ENCODE measurements around the gene TBC1D22A.

DNA sequence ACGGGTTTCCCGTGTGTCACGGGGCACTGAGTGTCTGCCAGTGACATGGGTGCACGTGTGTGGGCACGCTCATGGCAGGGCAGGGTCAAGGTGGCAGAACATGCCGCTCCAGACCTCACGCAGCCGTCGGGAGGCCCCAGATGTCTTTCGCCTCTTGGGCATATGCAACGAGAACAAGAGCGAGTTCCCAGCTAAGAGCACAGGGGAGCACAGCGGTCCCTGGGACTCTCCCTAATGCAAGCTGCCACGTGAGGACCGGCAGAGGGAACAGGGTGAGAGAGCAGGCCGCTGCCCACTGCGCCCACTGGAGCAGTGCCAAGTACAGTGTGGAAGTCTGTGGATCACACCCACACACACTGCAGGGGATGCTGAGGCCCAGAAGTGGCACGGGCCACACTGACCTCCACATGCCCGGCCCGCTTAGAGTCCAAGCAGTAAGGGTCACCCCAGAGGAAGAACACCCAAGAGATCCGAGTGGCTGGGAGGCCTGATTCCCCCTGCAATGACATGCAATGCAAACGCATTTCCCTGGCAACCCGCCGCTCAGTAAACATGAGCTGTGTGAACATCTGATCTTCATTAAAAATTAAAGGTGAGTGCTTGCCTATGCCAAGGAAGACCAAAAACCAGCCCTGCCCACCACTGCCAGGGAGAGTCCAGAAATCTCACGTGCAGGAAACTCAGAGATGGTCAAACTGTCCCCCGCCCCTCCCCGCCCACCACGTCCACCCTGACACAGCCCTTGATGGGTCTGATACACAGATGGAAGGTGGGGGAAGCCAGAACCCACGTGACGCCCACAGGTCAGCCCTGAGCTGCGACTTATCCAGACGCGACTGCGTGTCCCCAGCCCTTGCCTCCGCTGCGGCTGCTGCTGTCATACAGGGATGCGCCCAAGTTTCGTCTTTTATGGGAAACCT, 36.1 kb upstream of the TBC1D22A start:
- no peak for TF ChIP-seq EZH2 (IDR thresholded peaks at IDR 0.05; ENCODE audit: borderline replicate concordance, low read length)
- TF ChIP-seq, protein P1, sequence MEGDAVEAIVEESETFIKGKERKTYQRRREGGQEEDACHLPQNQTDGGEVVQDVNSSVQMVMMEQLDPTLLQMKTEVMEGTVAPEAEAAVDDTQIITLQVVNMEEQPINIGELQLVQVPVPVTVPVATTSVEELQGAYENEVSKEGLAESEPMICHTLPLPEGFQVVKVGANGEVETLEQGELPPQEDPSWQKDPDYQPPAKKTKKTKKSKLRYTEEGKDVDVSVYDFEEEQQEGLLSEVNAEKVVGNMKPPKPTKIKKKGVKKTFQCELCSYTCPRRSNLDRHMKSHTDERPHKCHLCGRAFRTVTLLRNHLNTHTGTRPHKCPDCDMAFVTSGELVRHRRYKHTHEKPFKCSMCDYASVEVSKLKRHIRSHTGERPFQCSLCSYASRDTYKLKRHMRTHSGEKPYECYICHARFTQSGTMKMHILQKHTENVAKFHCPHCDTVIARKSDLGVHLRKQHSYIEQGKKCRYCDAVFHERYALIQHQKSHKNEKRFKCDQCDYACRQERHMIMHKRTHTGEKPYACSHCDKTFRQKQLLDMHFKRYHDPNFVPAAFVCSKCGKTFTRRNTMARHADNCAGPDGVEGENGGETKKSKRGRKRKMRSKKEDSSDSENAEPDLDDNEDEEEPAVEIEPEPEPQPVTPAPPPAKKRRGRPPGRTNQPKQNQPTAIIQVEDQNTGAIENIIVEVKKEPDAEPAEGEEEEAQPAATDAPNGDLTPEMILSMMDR (IDR thresholded peaks at IDR 0.05; ENCODE audit: low read length), result no peak
